Hepatocyte (in vitro differentiated cells): Measurements from ENCODE around the gene VPS9D1. TPM values are rescaled to one million over a fixed set of nuclear protein-coding genes. Genes with fewer than 3 reads are reported as not detected.

Experiments used
- DNase-seq: peaks from one replicate; pipeline ENCODE4 v3.0.0-alpha.2; 2016; ENCODE audit warnings: low spot score
- H2AFZ ChIP-seq: fragments of 200-600 bp; sonication (generic); 2 replicates; pipeline ENCODE4 v1.6.0; 2016; ENCODE audit warnings: antibody characterized with exemption, mild to moderate bottlenecking
- H3K27ac ChIP-seq: fragments of 200-600 bp; sonication (generic); 2 replicates; pipeline ENCODE4 v1.5.1; 2016; ENCODE audit warnings: mild to moderate bottlenecking
- H3K27me3 ChIP-seq: fragments of 200-600 bp; sonication (generic); 2 replicates; pipeline ENCODE4 v1.6.1; 2016
- H3K36me3 ChIP-seq: fragments of 200-600 bp; sonication (generic); replicated peaks from 2 replicates; pipeline ENCODE4 v1.5.1; 2016; ENCODE audit warnings: low read depth; ENCODE audit not compliant: insufficient read depth
- H3K4me1 ChIP-seq: fragments of 200-600 bp; sonication (generic); 2 replicates; pipeline ENCODE4 v1.5.1; 2016; ENCODE audit warnings: mild to moderate bottlenecking, moderate library complexity; ENCODE audit not compliant: insufficient read depth
- H3K4me2 ChIP-seq: fragments of 200-600 bp; sonication (generic); 2 replicates; pipeline ENCODE4 v1.6.0; 2016
- H3K4me3 ChIP-seq: fragments of 200-600 bp; sonication (generic); 2 replicates; pipeline ENCODE4 v1.5.1; 2016; ENCODE audit warnings: mild to moderate bottlenecking
- H3K79me2 ChIP-seq: fragments of 200-600 bp; sonication (generic); 2 replicates; pipeline ENCODE4 v1.6.0; 2017; ENCODE audit warnings: mild to moderate bottlenecking
- H3K9me2 ChIP-seq: fragments of 200-600 bp; sonication (generic); replicated peaks from 2 replicates; pipeline ENCODE4 v1.6.0; 2017; ENCODE audit warnings: mild to moderate bottlenecking; ENCODE audit not compliant: insufficient read depth
- H3K9me3 ChIP-seq: fragments of 200-600 bp; sonication (generic); 2 replicates; pipeline ENCODE4 v1.5.1; 2016; ENCODE audit warnings: low read depth, mild to moderate bottlenecking
- H4K20me1 ChIP-seq: fragments of 200-600 bp; sonication (generic); 2 replicates; pipeline ENCODE4 v1.6.0; 2016; ENCODE audit warnings: mild to moderate bottlenecking; ENCODE audit not compliant: insufficient read depth, poor library complexity, severe bottlenecking
- EZH2 ChIP-seq: fragments of 200-600 bp; sonication (generic); IDR thresholded peaks from 2 replicates; pipeline ENCODE4 v1.6.1; 2016; ENCODE audit warnings: antibody characterized with exemption, mild to moderate bottlenecking, borderline replicate concordance
- EZH2phosphoT487 ChIP-seq: fragments of 200-600 bp; sonication (generic); IDR thresholded peaks from one replicate; pipeline ENCODE4 v1.6.1; 2018; ENCODE audit warnings: antibody characterized with exemption, mild to moderate bottlenecking, low read depth, moderate library complexity; ENCODE audit not compliant: unreplicated experiment, severe bottlenecking
- WGBS: methylation state at CpG from one replicate; pipeline ENCODE4 v1.1.6; 2016; ENCODE audit warnings: low lambda C conversion rate; ENCODE audit errors: missing lambda C conversion rate; 5-methylcytosine and 5-hydroxymethylcytosine counted together
- polyA plus RNA-seq: library from polyadenylated mRNA; unstranded; fragments of >200 nt; fragmentation: Nextera tagmentation; extraction: Ambion mirVana; gene quantifications from 2 replicates; pipeline ENCODE4 v1.2.1, GENCODE V29; 2016
- total RNA-seq: library from RNA; depleted of rRNA; stranded (reverse); fragments of >200 nt; gene quantifications from 2 replicates; pipeline ENCODE4 v1.2.3, GENCODE V29; 2014
- TF ChIP-seq, protein P1 (sequence below): fragments of 200-600 bp; sonication (generic); IDR thresholded peaks from 2 replicates; pipeline ENCODE4 v1.5.1; 2016; ENCODE audit warnings: antibody characterized with exemption, mild to moderate bottlenecking; ENCODE audit not compliant: poor library complexity

Gene VPS9D1
- total and polyA plus RNA-seq, 2 experiments from 2014 or later: 13.8 to 25.5 TPM

DNA sequence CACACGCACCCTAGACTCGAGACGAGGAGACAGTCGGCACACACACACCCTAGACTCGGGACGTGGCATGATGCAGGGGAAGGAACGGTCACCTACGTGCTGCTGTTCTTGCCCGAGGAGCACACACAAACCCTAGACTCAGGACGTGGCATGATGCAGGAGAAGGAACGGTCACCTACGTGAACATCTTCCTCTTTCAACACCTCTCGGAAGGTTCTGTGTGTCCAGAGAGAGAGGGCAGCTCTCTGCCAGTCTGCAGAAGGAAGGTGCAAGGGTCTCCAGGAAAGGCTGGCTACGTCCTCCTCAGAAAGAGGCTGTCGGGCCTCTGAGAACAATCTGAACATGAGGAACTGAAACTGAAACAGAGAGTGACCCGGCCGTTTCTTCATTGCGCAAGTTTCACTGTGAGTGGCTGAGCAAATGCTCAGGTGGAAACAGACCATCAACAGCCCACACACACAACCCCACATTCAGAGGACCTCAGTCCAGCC, 44.1 kb upstream of the VPS9D1 start:
- WGBS: 94% methylated on average over 18 of the region's 18 CpGs
- H3K36me3 ChIP-seq: no peaks in the 10 kb centered on the region
- H2AFZ ChIP-seq: no peak overlapping the region

GRCh38 chr16:89761304-89761922, 40.7 kb upstream of the VPS9D1 start:
- Histone ChIP-seq H3K9me3 (no peaks in the 10 kb centered on the region), H3K9me2 (no peaks in the 10 kb centered on the region), H4K20me1 (no peaks in the 10 kb centered on the region), H3K27me3 (no peaks in the 10 kb centered on the region), H3K4me1 (no peaks in the 10 kb centered on the region), H3K4me3 (no peak overlapping the region), H3K79me2 (no peaks in the 10 kb centered on the region), H3K4me2 (no peak overlapping the region), H3K27ac (no peak overlapping the region), H3K36me3 (no peaks in the 10 kb centered on the region), H2AFZ (no peak overlapping the region)
- no peak for DNase-seq
- WGBS: 95% methylated on average over 17 of the region's 17 CpGs
- TF ChIP-seq, protein P1, sequence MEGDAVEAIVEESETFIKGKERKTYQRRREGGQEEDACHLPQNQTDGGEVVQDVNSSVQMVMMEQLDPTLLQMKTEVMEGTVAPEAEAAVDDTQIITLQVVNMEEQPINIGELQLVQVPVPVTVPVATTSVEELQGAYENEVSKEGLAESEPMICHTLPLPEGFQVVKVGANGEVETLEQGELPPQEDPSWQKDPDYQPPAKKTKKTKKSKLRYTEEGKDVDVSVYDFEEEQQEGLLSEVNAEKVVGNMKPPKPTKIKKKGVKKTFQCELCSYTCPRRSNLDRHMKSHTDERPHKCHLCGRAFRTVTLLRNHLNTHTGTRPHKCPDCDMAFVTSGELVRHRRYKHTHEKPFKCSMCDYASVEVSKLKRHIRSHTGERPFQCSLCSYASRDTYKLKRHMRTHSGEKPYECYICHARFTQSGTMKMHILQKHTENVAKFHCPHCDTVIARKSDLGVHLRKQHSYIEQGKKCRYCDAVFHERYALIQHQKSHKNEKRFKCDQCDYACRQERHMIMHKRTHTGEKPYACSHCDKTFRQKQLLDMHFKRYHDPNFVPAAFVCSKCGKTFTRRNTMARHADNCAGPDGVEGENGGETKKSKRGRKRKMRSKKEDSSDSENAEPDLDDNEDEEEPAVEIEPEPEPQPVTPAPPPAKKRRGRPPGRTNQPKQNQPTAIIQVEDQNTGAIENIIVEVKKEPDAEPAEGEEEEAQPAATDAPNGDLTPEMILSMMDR: no peak
- TF ChIP-seq EZH2phosphoT487 (no peak), EZH2 (no peak)

More for the DNA sequence above, 44.1 kb upstream of the VPS9D1 start:
- TF ChIP-seq EZH2phosphoT487: no peak
- TF ChIP-seq, protein P1: no peak
- TF ChIP-seq EZH2: no peak
- H3K4me1 ChIP-seq: no peaks in the 10 kb centered on the region
- H3K27ac ChIP-seq: no peak overlapping the region
- no peak overlapping the region for H3K4me2 ChIP-seq
- no peaks in the 10 kb centered on the region for H3K79me2 ChIP-seq
- no peaks in the 10 kb centered on the region for H4K20me1 ChIP-seq
- no peak overlapping the region for H3K4me3 ChIP-seq
- H3K9me2 ChIP-seq: no peaks in the 10 kb centered on the region
- no peaks in the 10 kb centered on the region for H3K9me3 ChIP-seq
- no peak for DNase-seq
- no peaks in the 10 kb centered on the region for H3K27me3 ChIP-seq

DNA sequence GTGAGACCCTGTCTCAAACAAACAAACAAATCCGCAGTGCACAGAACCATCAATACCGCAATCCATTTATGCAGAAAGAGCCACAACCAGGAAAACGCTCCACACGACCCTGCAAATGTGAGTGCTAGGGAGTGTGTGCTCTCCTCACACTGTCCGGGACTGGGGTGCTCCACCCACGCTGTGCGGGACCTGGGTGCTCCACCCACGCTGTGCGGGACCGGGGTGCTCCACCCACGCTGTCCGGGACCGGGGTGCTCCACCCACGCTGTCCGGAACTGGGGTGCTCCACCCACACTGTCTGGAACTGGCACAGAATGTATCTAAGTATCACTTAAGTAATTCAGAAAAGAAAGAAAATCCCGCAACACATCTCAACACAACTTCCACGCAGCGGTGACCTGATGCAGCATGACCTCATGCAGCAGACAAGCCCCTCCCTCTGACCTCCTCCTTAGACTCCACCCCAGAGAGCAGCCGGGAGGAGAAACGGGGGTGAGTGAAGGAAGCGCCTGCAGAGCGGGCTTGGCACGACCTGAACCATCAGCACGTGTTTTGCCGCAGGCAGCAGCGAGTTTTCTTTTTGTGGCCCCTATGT, 39.1 kb upstream of the VPS9D1 start:
- Histone ChIP-seq H4K20me1 (no peaks in the 10 kb centered on the region), H3K9me3 (no peaks in the 10 kb centered on the region), H3K27ac (no peak overlapping the region), H3K4me1 (no peaks in the 10 kb centered on the region), H3K9me2 (no peaks in the 10 kb centered on the region), H3K4me2 (no peak overlapping the region), H3K4me3 (no peak overlapping the region), H3K27me3 (no peaks in the 10 kb centered on the region), H3K36me3 (no peaks in the 10 kb centered on the region), H2AFZ (no peak overlapping the region), H3K79me2 (no peaks in the 10 kb centered on the region)
- TF ChIP-seq EZH2phosphoT487: no peak
- DNase-seq: no peak
- WGBS: 93% methylated on average over 26 of the region's 26 CpGs

- Histone ChIP-seq H2AFZ (no peak overlapping the region), H3K79me2 (no peaks in the 10 kb centered on the region), H3K27ac (no peak overlapping the region), H3K4me2 (no peak overlapping the region), H3K9me2 (no peaks in the 10 kb centered on the region), H3K9me3 (no peaks in the 10 kb centered on the region), H4K20me1 (no peaks in the 10 kb centered on the region), H3K4me3 (no peak overlapping the region), H3K4me1 (no peaks in the 10 kb centered on the region), H3K36me3 (no peaks in the 10 kb centered on the region), H3K27me3 (no peaks in the 10 kb centered on the region)
- no peak for DNase-seq
- 91% methylated on average over 10 of the region's 10 CpGs for WGBS
- TF ChIP-seq EZH2: no peak
- no peak for TF ChIP-seq EZH2phosphoT487
- TF ChIP-seq, protein P1: no peak
Measured at GRCh38 chr16:89749637-89750036, 28.9 kb upstream of the VPS9D1 start.
